ENCODE data around the gene TRIM66. TPM values are rescaled to one million over a fixed set of nuclear protein-coding genes. Genes with fewer than 3 reads are reported as not detected.

TRIM66 gene
- total RNA-seq, 2 donors from 2014 or later = 10.2 to 18.1 TPM

DNA sequence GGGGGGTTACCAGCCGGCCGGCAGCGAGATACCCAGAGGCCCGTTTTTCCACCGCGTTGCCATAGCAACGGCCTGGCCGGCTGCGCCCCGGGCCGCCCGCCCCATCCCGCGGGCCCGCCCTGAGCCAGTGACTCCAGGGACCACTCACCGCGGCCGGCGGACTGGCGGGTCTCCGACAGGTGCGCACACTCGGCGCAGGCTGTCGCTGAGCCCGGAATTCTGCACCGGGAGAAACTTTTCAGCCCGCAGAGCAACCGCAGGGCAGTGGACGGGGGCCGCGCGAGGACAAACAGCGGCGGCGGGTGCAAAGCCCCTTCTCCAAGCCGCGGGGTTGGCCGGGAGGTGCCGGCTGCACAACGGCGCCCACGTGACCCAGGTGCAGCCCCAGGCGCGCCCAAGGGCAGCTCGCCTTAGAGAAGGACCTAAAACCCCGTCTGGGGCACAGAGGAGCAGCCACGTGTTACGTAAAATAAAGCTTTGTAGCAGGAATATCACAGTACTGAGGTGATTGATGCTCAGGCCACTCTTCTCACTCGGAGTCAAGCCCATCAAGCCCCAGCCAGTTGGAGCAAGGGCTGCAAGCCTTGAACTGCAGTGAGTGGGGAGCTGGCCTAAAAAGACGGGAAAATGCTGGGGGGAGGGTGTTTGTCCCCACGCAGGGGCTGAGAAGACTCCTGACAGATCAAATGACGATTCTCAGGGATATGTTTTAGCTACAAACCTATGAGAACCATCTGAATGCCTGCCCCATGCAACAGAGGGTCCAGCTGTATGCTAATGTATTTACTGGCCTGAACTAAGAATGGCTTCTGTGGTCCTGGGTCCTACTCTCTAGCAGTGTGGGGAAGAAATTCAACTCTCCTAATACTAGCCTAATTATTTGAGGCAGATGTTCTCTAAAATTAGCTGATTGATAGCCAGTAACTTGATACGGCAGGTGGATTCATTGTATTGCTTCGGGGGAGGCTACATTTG, 88.2 kb downstream of the TRIM66 start, which contains the start of gene STK33:
TSS of gene STK33 (minus strand) at position 294 of the 975 bp plus-strand sequence. CDS start 119,323 bp downstream, outside the sequence.
- Histone ChIP-seq H3K36me3 (no peaks in the 10 kb centered on the region), H3K9me3 (no peaks in the 10 kb centered on the region), H3K27ac (no peak within 1 kb of the TSS), H3K4me3 (peak within 1 kb of the TSS; percentile 68), H3K27me3 (replicated peaks; ENCODE audit: insufficient read depth) (peaks cover 6% of the 10 kb centered on the region), H3K4me1 (ENCODE audit: control insufficient read depth in 1 of 2, low read depth in 2 of 2) (peaks cover 8 to 9% of the 10 kb centered on the region in 2 donors)
- DNase-seq (ENCODE audit: low spot score) (no peak), ATAC-seq (ENCODE audit: insufficient number of reproducible peaks, low FRiP score, low read depth) (no peak)
- TF ChIP-seq, protein P1, sequence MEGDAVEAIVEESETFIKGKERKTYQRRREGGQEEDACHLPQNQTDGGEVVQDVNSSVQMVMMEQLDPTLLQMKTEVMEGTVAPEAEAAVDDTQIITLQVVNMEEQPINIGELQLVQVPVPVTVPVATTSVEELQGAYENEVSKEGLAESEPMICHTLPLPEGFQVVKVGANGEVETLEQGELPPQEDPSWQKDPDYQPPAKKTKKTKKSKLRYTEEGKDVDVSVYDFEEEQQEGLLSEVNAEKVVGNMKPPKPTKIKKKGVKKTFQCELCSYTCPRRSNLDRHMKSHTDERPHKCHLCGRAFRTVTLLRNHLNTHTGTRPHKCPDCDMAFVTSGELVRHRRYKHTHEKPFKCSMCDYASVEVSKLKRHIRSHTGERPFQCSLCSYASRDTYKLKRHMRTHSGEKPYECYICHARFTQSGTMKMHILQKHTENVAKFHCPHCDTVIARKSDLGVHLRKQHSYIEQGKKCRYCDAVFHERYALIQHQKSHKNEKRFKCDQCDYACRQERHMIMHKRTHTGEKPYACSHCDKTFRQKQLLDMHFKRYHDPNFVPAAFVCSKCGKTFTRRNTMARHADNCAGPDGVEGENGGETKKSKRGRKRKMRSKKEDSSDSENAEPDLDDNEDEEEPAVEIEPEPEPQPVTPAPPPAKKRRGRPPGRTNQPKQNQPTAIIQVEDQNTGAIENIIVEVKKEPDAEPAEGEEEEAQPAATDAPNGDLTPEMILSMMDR (IDR thresholded peaks at IDR 0.05) = no peak

DNA sequence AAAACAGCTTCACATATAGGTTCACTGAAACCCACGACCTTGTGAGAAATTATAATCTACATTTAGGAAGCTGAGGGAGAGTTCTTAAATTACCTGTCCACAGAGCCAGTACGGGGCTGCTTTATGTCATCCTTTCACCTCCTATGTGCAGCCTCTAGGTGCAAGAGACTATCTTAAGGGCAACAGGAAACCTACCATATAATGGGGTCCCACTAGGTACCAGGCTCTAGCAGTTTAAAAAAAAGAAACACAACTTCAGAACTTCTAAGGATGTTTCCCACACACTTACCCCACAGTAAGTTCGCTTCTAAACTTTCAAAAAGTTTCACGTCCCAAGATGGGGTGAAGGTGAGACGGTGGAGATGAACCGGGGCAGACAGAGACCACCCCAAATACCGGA, 89.0 kb downstream of the TRIM66 start:
- H3K27ac ChIP-seq = no peak overlapping the region
- no peaks in the 10 kb centered on the region for H3K9me3 ChIP-seq
- no peaks in the 10 kb centered on the region for H3K36me3 ChIP-seq
- no peak for DNase-seq (ENCODE audit: low spot score)
- H3K4me3 ChIP-seq = peak overlapping the region; percentile 68
- ATAC-seq (ENCODE audit: insufficient number of reproducible peaks, low FRiP score, low read depth) = no peak
- H3K4me1 ChIP-seq (ENCODE audit: control insufficient read depth in 1 of 2, low read depth in 2 of 2) = peaks cover 8 to 9% of the 10 kb centered on the region in 2 donors
- TF ChIP-seq, protein P1 (IDR thresholded peaks at IDR 0.05) = no peak
- H3K27me3 ChIP-seq (replicated peaks; ENCODE audit: insufficient read depth) = peaks cover 6% of the 10 kb centered on the region

DNA sequence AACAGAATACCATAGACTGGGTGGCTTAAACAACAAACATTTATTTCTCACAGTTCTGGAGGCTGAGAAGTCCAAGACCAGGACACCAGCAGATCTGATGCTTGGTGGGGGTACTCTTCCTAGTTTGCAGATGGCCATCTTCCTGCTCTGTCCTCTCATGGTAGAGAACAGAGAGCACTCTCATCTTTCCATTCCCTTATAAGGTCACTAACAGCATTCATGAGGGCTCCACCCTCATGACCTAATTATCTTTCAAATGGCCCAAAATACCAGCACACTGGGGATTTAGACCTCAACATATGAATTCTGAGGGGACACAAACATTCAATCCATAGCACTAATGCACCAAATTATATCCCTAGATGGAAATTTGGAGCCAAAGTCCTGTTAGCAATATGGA, 94.5 kb downstream of the TRIM66 start:
- ATAC-seq (ENCODE audit: insufficient number of reproducible peaks, low FRiP score, low read depth) = no peak
- Histone ChIP-seq H3K4me1 (ENCODE audit: control insufficient read depth in 1 of 2, low read depth in 2 of 2) (no peaks in the 10 kb centered on the region), H3K4me3 (no peak overlapping the region), H3K36me3 (no peaks in the 10 kb centered on the region), H3K27ac (no peak overlapping the region), H3K9me3 (no peaks in the 10 kb centered on the region), H3K27me3 (replicated peaks; ENCODE audit: insufficient read depth) (no peaks in the 10 kb centered on the region)
- TF ChIP-seq, protein P1 (IDR thresholded peaks at IDR 0.05) = no peak
- no peak for DNase-seq (ENCODE audit: low spot score)

DNA sequence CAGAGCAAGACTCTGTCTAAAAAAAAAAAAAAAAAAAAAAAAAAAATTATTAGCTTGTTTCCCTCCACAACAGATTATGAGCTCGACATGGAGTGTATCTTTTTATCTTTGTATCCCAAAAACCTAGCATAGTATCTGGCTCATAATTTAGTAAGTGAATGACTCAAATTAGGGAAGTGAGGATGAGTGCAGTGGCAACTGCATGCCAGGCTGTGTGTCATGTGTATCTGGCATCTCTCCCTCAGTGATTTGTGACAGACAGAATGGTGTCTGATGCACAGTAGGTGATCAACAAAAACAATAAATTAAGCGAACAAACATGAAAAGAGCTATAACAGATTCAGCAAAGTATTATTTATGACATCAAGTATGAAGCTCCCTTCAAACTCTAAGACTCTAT, 95.7 kb downstream of the TRIM66 start:
- DNase-seq (ENCODE audit: low spot score) (no peak), ATAC-seq (ENCODE audit: insufficient number of reproducible peaks, low FRiP score, low read depth) (no peak)
- H3K4me1 ChIP-seq (ENCODE audit: control insufficient read depth in 1 of 2, low read depth in 2 of 2) = no peaks in the 10 kb centered on the region
- no peaks in the 10 kb centered on the region for H3K9me3 ChIP-seq
- H3K4me3 ChIP-seq = no peak overlapping the region
- H3K27ac ChIP-seq = no peak overlapping the region
- no peaks in the 10 kb centered on the region for H3K27me3 ChIP-seq (replicated peaks; ENCODE audit: insufficient read depth)
- no peaks in the 10 kb centered on the region for H3K36me3 ChIP-seq
- TF ChIP-seq, protein P1 (IDR thresholded peaks at IDR 0.05) = no peak

DNA sequence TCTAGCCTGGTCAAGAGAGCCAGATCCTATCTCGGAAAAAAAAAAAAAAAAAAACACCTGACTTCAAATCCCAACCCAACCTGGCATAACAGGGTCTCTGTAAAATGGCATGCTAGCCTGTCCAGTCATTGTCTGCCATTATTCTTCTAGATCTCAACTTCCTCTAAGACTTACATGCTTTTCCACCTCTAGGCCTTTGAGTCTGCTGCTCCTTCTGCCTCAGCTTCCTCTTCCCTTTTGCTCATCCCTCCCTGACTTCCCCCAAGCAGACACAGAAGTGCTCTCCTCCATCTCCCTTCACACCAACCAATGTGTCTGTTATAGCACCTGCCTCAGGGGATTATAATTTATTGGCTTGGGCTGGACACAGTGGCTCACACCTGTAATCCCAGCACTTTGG, 96.3 kb downstream of the TRIM66 start:
- no peak overlapping the region for H3K27ac ChIP-seq
- DNase-seq (ENCODE audit: low spot score) = no peak
- no peaks in the 10 kb centered on the region for H3K9me3 ChIP-seq
- no peaks in the 10 kb centered on the region for H3K4me1 ChIP-seq (ENCODE audit: control insufficient read depth in 1 of 2, low read depth in 2 of 2)
- H3K27me3 ChIP-seq (replicated peaks; ENCODE audit: insufficient read depth) = no peaks in the 10 kb centered on the region
- H3K36me3 ChIP-seq = no peaks in the 10 kb centered on the region
- TF ChIP-seq, protein P1 (IDR thresholded peaks at IDR 0.05) = no peak
- ATAC-seq (ENCODE audit: insufficient number of reproducible peaks, low FRiP score, low read depth) = no peak
- H3K4me3 ChIP-seq = no peak overlapping the region

Measured in thoracic aorta (tissue), 2 donors.